IPS-15b (cell line): ENCODE measurements around the gene PKM.

ENCODE experiments used
- H3K27me3 ChIP-seq: one replicate; pipeline ENCODE4 v1.6.1; 2013; ENCODE audit warnings: low read length; ENCODE audit not compliant: control insufficient read depth, insufficient read depth
- H3K36me3 ChIP-seq: one replicate; pipeline ENCODE4 v1.6.1; 2013; ENCODE audit warnings: low read length; ENCODE audit not compliant: control insufficient read depth, insufficient read depth
- H3K4me1 ChIP-seq: one replicate; pipeline ENCODE4 v1.6.1; 2013; ENCODE audit warnings: mild to moderate bottlenecking, low read length; ENCODE audit not compliant: control insufficient read depth, insufficient read depth
- H3K4me3 ChIP-seq: one replicate; pipeline ENCODE4 v1.5.1; 2013; ENCODE audit warnings: low read depth, low read length
- H3K9ac ChIP-seq: one replicate; pipeline ENCODE4 v1.6.1; 2013; ENCODE audit warnings: low read depth, mild to moderate bottlenecking, low read length
- H3K9me3 ChIP-seq: one replicate; pipeline ENCODE4 v1.6.1; 2013; ENCODE audit warnings: mild to moderate bottlenecking, low read length; ENCODE audit not compliant: control insufficient read depth, insufficient read depth

Gene PKM

DNA sequence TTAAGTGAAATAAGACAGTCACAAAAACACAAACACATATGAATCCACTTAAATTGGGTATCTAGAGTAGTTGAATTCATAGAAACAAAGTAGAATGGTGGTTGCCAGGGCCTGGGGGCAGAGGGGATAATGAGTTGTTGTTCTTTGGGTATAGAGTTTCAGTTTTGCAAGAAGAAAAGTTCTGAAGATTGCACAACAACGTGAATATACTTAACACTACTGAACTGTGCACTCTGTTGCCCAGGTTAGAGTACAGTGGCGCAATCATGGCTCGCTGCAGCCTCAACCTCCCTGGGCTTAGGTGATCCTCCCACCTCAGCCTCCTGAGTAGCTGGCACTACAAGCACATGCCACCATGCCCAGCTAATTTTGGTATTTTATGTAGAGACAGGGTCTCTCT lies 48.3 kb downstream of the PKM start:
- Histone ChIP-seq H3K9ac (no peak overlapping the region), H3K9me3 (no peaks in the 10 kb centered on the region), H3K4me1 (peaks cover 3% of the 10 kb centered on the region)

DNA sequence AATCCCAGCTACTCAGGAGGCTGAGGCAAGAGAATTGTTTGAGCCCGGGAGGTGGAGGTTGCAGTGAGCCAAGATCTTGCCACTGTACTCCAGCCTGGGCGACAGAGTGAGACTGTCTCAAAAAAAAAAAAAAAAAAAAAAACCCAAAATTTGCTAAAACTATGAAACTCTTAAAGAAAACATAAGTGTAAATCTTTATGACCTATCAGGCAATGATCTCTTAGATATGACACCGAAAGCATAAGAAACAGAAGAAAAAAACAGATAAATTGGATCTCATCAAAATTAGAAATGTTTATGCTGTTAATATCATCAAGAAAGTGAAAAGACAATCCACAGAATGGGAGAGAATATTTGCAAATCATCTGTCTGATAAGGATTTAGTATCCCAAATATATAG lies 48.7 kb downstream of the PKM start:
- H3K27me3 ChIP-seq, result peaks cover 7% of the 10 kb centered on the region
- no peaks in the 10 kb centered on the region for H3K9me3 ChIP-seq
- H3K36me3 ChIP-seq, result no peaks in the 10 kb centered on the region
- no peak overlapping the region for H3K9ac ChIP-seq
- H3K4me3 ChIP-seq, result no peak overlapping the region
- peaks cover 3% of the 10 kb centered on the region for H3K4me1 ChIP-seq

More for the DNA sequence above, 48.3 kb downstream of the PKM start:
- Histone ChIP-seq H3K36me3 (no peaks in the 10 kb centered on the region), H3K4me3 (no peak overlapping the region), H3K27me3 (peaks cover 7% of the 10 kb centered on the region)

DNA sequence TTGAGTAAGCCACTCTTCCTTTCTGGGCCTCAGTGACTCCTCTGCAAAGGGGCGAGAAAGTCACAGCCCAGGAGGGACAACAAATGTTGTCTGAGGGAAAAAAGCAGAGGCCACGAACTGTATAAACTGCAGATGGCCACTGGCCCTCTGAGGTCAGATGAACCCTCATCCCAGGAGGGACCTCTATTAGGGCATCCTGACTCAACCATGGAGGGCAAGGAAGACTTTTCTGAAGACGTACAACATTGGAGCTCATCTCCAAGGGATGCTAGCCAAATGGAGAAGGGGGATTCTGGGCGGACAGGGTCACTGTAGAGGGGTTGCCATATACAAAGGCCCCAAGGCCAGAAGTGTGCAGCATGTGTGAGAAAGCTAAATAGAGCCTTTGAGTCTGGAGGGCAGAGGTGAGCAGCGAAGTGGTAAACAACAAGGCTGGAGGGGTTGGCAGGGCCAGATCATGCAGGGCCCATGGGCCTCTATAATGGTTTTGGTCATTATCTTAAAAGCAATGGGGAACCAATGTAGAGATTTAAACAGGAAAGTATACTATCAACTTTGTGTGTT lies 50.1 kb downstream of the PKM start:
- H3K4me3 ChIP-seq, result no peak overlapping the region
- no peak overlapping the region for H3K9ac ChIP-seq
- H3K4me1 ChIP-seq, result peaks cover 3% of the 10 kb centered on the region
- no peaks in the 10 kb centered on the region for H3K36me3 ChIP-seq
- peaks cover 7% of the 10 kb centered on the region for H3K27me3 ChIP-seq
- no peaks in the 10 kb centered on the region for H3K9me3 ChIP-seq

DNA sequence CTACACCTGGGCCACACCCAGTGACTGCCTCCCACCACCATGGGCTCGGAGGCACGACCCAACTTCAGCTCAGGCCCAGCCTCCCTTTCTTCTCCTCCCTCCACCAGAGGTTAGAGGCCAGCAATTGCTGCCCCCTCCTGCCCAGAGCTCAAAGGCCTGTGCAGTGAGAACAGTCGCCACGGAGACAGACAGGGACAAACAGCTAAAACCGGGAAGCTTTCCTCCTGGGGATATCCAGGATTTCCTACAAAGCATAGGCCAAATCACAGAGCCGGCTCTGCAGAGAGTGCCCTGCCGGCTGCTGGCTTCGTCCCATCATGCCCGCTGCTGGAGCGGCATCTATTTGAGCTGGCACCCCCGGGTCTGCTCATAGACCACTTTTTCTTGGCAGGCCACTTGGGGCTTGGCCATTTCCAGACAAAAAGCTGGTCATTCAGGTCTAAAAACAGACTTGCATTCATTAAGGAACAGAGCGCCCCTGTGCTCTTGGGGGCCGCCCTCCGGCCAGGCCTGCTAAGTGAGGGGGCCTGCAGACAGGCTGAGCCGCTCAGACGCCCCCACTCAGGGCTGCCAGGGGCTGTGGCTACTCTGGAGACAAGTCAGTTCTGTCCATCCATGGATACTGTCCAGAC lies 50.9 kb downstream of the PKM start:
- H3K36me3 ChIP-seq, result no peaks in the 10 kb centered on the region
- H3K9me3 ChIP-seq, result no peaks in the 10 kb centered on the region
- H3K27me3 ChIP-seq, result peaks cover 7% of the 10 kb centered on the region
- no peak overlapping the region for H3K9ac ChIP-seq
- H3K4me3 ChIP-seq, result no peak overlapping the region
- H3K4me1 ChIP-seq, result peaks cover 3% of the 10 kb centered on the region

DNA sequence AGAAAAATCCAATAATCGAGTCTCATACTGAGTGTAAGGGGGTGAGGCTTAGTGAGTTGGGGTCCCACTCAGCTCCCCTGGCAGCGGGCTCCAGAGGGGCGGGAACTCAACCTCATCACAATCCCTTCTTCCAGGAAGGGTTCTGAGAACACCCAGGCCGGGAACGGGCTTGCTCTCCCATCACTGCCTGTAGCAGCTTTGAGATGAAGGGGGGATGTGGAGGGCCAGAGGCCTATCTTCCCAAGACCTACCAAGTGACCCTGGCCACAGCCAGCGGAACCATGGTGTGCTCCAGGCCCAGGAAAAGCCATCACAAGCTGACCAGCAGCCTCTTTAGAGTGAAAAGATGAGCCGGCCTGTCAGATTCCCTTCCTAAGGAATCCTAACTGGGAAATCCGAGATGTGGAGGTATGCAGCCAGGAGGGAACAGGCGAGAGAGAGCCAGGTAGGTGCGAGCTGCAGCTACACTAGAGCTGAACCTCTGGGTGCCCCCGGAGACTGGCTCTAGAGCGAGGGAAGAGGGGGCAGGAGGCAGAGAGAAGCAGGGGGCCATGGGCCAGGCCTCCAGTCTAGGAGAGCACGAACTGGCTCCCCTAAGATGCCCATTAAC lies 51.9 kb downstream of the PKM start:
- peaks cover 3% of the 10 kb centered on the region for H3K4me1 ChIP-seq
- no peaks in the 10 kb centered on the region for H3K9me3 ChIP-seq
- no peak overlapping the region for H3K9ac ChIP-seq
- H3K36me3 ChIP-seq, result no peaks in the 10 kb centered on the region
- no peak overlapping the region for H3K4me3 ChIP-seq
- peaks cover 6% of the 10 kb centered on the region for H3K27me3 ChIP-seq

DNA sequence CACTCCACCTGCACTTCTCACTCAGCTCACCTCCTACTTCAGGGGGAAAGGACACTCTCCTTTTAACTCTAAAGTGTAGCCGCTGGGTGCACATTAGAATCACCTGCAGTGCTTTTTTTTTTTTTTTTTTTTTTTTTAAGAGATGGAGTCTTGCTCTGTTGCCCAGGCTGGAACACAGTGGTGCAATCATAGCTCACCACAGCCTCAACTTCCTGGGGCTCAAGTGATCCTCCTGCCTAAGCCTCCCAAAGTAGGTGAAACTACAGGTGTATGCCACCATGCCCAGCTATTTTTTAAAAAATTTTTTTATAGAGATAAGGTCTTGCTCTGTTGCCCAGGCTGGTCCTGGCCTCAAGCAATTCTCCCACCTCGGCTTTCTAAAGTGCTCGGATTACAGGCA lies 54.2 kb downstream of the PKM start:
- Histone ChIP-seq H3K27me3 (no peaks in the 10 kb centered on the region), H3K9me3 (no peaks in the 10 kb centered on the region), H3K4me1 (no peaks in the 10 kb centered on the region), H3K9ac (no peak overlapping the region), H3K36me3 (no peaks in the 10 kb centered on the region), H3K4me3 (no peak overlapping the region)

DNA sequence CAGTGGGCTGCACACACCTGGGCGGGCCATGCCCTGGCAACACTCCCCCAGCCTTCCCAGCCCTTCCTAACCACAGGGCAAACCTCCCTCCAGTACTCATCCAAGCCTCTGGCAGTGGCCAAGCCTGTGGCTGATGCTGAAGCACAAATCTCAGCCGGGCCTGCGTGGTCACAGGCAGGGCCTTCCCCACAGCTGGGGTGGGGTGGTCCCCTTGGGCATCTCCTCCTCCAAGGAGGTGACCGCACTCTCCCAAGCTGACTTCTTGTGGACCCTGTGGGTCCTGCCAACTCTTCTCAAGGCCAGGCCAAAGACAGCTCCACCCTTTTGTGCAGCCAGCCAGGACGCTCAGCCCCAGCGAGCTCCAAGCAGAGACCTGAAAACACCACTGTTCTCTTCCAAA lies 54.8 kb downstream of the PKM start:
- Histone ChIP-seq H3K27me3 (no peaks in the 10 kb centered on the region), H3K4me3 (no peak overlapping the region), H3K9ac (no peak overlapping the region), H3K4me1 (no peaks in the 10 kb centered on the region), H3K36me3 (no peaks in the 10 kb centered on the region), H3K9me3 (no peaks in the 10 kb centered on the region)

DNA sequence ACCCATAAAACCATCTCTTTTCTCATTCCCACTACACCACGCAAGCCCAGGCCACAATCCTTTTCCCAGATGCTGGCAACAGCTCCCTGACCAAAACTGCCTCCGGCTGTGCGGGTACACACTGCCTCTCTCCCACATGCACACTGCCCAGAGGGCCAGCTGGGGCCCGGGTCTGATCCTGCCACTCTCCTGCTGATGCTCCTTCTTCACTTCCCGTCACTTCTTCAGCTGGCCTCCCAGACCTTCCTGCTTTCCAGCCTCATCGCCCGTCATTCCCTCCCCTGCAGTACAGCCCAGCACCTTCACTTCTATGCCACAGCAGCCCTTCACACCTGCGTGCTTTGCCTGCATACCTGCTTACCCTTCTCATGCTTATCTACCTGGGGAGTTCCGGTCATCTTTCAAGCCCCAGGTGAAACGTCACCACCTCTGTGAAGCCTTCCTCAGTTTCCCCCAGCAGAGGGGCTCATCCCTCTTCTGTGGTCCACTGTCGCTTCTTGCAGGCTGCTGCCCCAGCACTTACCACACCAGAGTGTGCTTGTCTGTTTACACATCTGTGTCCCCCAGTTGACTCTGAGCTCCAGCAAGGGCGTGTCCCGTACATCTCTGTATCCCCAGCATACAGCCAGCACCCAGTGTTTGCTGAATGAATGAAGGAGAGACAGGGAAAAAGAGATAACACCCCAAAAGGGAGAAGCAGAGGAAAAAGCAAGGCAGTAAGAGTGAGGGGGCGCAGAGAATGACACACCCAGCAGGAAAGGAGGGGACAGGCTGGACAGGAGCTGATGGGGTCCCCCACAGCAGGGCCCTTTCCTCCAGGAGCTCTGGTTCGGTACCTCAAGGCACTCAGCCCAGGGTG lies 55.6 kb downstream of the PKM start:
- Histone ChIP-seq H3K4me3 (no peak overlapping the region), H3K9me3 (no peaks in the 10 kb centered on the region), H3K27me3 (no peaks in the 10 kb centered on the region), H3K9ac (no peak overlapping the region), H3K36me3 (no peaks in the 10 kb centered on the region), H3K4me1 (no peaks in the 10 kb centered on the region)

DNA sequence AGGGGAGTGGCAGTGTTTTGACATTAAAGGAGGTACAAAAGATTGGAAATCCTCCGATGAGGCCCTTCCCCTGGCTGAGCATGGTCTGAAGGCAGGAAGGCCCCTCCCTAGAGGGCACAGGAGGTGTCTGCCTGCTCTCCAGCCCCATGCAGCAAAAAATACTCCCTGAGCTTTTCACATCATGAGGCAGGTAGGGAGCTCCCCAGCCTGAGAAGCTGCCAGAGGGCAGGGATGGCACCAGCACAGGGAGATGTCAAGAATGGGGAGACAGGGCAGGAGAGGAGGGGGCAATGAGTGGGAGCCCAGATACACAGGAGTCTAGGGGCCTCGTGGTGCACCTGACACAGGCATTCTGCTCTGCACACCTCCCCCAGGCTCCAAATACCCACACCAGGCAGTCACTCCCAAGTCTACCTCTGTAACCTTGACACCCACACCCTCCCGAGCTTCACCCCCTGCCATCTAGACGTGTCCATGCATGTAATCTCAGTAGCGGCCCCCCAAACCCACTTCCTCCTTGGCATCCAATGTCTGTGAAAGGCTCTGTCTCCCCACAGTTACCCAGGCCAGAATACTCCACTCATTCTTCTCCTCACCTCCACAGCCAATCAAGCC lies 56.3 kb downstream of the PKM start:
- no peaks in the 10 kb centered on the region for H3K36me3 ChIP-seq
- H3K4me1 ChIP-seq, result no peaks in the 10 kb centered on the region
- H3K9me3 ChIP-seq, result no peaks in the 10 kb centered on the region
- H3K9ac ChIP-seq, result no peak overlapping the region
- H3K27me3 ChIP-seq, result no peaks in the 10 kb centered on the region
- H3K4me3 ChIP-seq, result no peak overlapping the region

DNA sequence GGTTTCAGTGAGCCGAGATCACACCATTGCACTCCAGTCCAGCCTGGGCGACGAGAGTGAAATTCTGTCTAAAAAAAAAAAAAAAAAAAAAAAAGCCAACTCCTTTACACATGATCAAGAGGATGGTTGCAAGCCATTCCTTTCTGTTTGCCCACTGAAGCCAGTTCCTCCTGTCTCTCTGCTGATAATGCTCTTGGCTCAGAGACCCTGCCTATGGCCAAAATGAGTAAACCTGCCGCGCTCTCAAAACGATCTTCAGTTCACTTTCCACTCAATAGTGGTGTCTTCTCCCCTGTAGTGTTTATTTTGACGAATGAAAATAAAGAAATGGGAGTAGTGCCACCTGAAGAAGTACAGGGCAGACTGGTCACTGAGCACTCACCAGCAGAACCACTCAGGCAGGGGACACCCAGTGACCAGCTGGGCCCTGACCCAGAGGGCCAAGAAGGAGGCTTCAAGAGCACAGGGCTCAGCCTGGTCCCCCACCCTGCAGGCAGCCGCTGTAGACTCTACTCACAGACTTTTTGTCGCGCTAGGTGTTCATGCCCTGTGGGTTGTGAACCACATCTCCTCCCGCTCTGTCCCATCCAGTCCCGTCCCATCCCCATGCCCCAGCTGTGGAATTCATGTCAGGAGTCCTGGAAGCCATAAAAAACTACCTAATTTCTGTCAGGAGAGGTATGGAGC lies 57.0 kb downstream of the PKM start:
- no peak overlapping the region for H3K9ac ChIP-seq
- no peak overlapping the region for H3K4me3 ChIP-seq
- H3K27me3 ChIP-seq, result no peaks in the 10 kb centered on the region
- H3K4me1 ChIP-seq, result no peaks in the 10 kb centered on the region
- no peaks in the 10 kb centered on the region for H3K36me3 ChIP-seq
- no peaks in the 10 kb centered on the region for H3K9me3 ChIP-seq

DNA sequence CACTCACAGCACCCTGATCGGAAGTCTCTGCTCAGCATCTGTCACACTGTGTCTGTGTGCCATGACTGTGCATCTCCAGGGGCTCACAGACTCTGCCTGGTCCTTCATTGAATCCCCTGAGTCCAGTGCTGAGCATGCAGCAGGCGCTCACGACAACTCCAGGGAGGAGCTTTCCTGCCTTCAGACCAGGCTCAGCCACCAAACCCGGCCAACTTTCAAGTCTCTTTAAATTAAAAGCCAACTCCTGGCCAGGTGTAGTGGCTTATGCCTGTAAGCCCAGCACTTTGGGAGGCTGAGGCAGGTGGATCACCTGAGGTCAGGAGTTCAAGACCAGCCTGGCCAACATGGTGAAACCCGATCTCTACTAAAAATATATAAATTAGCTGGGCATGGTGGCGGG lies 57.6 kb downstream of the PKM start:
- Histone ChIP-seq H3K27me3 (no peaks in the 10 kb centered on the region), H3K4me1 (no peaks in the 10 kb centered on the region), H3K9me3 (no peaks in the 10 kb centered on the region), H3K36me3 (no peaks in the 10 kb centered on the region), H3K4me3 (no peak overlapping the region), H3K9ac (no peak overlapping the region)
